HepG2 (cell line): ENCODE results near the gene ZNF629. TPM values are rescaled to one million over a fixed set of nuclear protein-coding genes. Genes with fewer than 3 reads are reported as not detected.

Experiments
- ATAC-seq: fragments of 200-7000 bp; cut with Tn5 transposase; 3 replicates; pipeline ENCODE4 v1.9.1; 2020; ENCODE audit warnings: mild to moderate bottlenecking, moderate library complexity
- BruUV-seq: library from RNA; stranded (reverse); fragments of 400-500 nt; replicated peaks from 2 replicates; lab custom pipeline; 2021; lab: Mats Ljungman, UMichigan
- CTCF ChIA-PET: fragments of 300-600 bp; formaldehyde crosslinking; extraction: SDS; loops from one replicate; lab custom pipeline; 2021; ENCODE audit warnings: low total read pairs, inconsistent platforms, low intra/inter-chr PET ratio; lab: Yijun Ruan, JAX
- POLR2A ChIA-PET: fragments of 350-600 bp; sonication (Branson Sonifier 250); formaldehyde crosslinking; loops from one replicate; lab custom pipeline; 2020; ENCODE audit warnings: antibody characterized with exemption, inconsistent platforms; lab: Yijun Ruan, JAX
- DNase-seq: peaks from one replicate; pipeline ENCODE4 v3.0.0-alpha.2; 2015; ENCODE audit warnings: low spot score
- FAIRE-seq: peaks from 3 replicates; lab custom pipeline; 2011; peaks lifted over from hg19 to GRCh38; lab: Jason Lieb, UNC
- H2AFZ ChIP-seq: one replicate; pipeline ENCODE4 v1.6.1; 2011; ENCODE audit warnings: low read length, inconsistent platforms
- H3K27ac ChIP-seq: fragments of 300-600 bp; 3 replicates; pipeline ENCODE4 v1.8.0; 2011; ENCODE audit warnings: mixed run types, mild to moderate bottlenecking, mixed read lengths, low read length, inconsistent platforms; ENCODE audit not compliant: insufficient read depth; ENCODE audit errors: extremely low read length
- H3K27me3 ChIP-seq, 2 experiments: fragments of 200-600 bp in 1 of 2; 2 replicates in 1 of 2; 3 replicates in 1 of 2; pipeline versions ENCODE4 v1.6.0 to v1.8.0; 2011; ENCODE audit warnings: low read length in 2 of 2, mild to moderate bottlenecking in 2 of 2, moderate library complexity in 2 of 2, inconsistent platforms in 1 of 2; ENCODE audit not compliant: insufficient read depth in 2 of 2, control insufficient read depth in 1 of 2
- H3K36me3 ChIP-seq, 2 experiments: fragments of 200-600 bp in 1 of 2; replicated peaks in 1 of 2; 2 replicates in 1 of 2; 3 replicates in 1 of 2; pipeline versions ENCODE4 v1.5.1 to v1.8.0; 2011; ENCODE audit warnings: low read length in 2 of 2, inconsistent platforms in 1 of 2; ENCODE audit not compliant: insufficient read depth in 2 of 2, control insufficient read depth in 1 of 2
- H3K4me1 ChIP-seq: 2 replicates; pipeline ENCODE4 v1.5.1; 2012; ENCODE audit warnings: low read length, inconsistent platforms; ENCODE audit not compliant: insufficient read depth
- H3K4me2 ChIP-seq: 2 replicates; pipeline ENCODE4 v1.6.0; 2011; ENCODE audit warnings: low read depth, low read length, inconsistent platforms
- H3K4me3 ChIP-seq, 3 experiments: fragments of 200-600 bp in 1 of 3; sonication (generic), shearing (Covaris generic) in 1 of 3; replicated peaks in 1 of 3; 2 replicates each; pipeline ENCODE4 v1.5.1; 2011 to 2016; ENCODE audit warnings: low read length in 3 of 3, inconsistent platforms in 2 of 3, low read depth in 2 of 3, mild to moderate bottlenecking in 2 of 3, control low read depth in 1 of 3, mixed read lengths in 1 of 3; ENCODE audit not compliant: insufficient read depth in 1 of 3
- H3K79me2 ChIP-seq: one replicate; pipeline ENCODE4 v1.6.1; 2011; ENCODE audit warnings: low read length, inconsistent platforms; ENCODE audit not compliant: insufficient read depth
- H3K9ac ChIP-seq: 2 replicates; pipeline ENCODE4 v1.6.0; 2011; ENCODE audit warnings: mild to moderate bottlenecking, low read depth, low read length, inconsistent platforms; ENCODE audit not compliant: insufficient read depth
- H3K9me3 ChIP-seq: 2 replicates; pipeline ENCODE4 v1.5.1; 2012; ENCODE audit warnings: mild to moderate bottlenecking, low read length
- H4K20me1 ChIP-seq: 2 replicates; pipeline ENCODE4 v1.6.0; 2011; ENCODE audit warnings: inconsistent platforms, mild to moderate bottlenecking, low read length, moderate library complexity; ENCODE audit not compliant: insufficient read depth
- CBX2 ChIP-seq, 2 experiments: fragments of 200-600 bp in 1 of 2; sonication (generic); formaldehyde crosslinking in 1 of 2; IDR thresholded peaks; 2 replicates each; pipeline versions ENCODE4 v1.7.0 to v1.8.1; 2018 to 2022; ENCODE audit warnings: low read depth in 2 of 2, low read length in 1 of 2, mild to moderate bottlenecking in 1 of 2, missing genetic modification reagents in 1 of 2
- GZF1 ChIP-seq: sonication (generic); formaldehyde crosslinking; IDR thresholded peaks from 2 replicates; pipeline ENCODE4 v1.5.1; 2020; ENCODE audit warnings: mild to moderate bottlenecking, missing genetic modification reagents
- KDM6A ChIP-seq: IDR thresholded peaks from 2 replicates; pipeline ENCODE4 v1.6.1; 2016; ENCODE audit warnings: low read depth
- KLF12 ChIP-seq: sonication (generic); formaldehyde crosslinking; IDR thresholded peaks from 2 replicates; pipeline ENCODE4 v1.4.0; 2020; ENCODE audit warnings: missing genetic modification reagents, borderline replicate concordance
- ZNF260 ChIP-seq: sonication (generic); formaldehyde crosslinking; IDR thresholded peaks from 2 replicates; pipeline ENCODE4 v1.4.0; 2020; ENCODE audit warnings: missing genetic modification reagents, low read depth, mild to moderate bottlenecking, borderline replicate concordance
- ZNF296 ChIP-seq: sonication (generic); formaldehyde crosslinking; conservative IDR thresholded peaks from 2 replicates; pipeline ENCODE4 v1.5.0; 2020; ENCODE audit warnings: mild to moderate bottlenecking, missing genetic modification reagents
- ZNF598 ChIP-seq: sonication (generic); formaldehyde crosslinking; IDR thresholded peaks from 2 replicates; pipeline ENCODE4 v1.5.1; 2020; ENCODE audit warnings: mild to moderate bottlenecking, missing genetic modification reagents, borderline replicate concordance
- WGBS: methylation state at CpG from one replicate; pipeline ENCODE4 v1.1.6; 2017; ENCODE audit warnings: low lambda C conversion rate; 5-methylcytosine and 5-hydroxymethylcytosine counted together
- in situ Hi-C: cut with HindIII; loops from 2 replicates; pipeline ENCODE4 v1.10.0; 2017; ENCODE audit warnings: low pct_unique_long_range_greater_than_20kb; ENCODE audit not compliant: extremely low pct_ligation_motif_present
- intact Hi-C: fragments of 100-400 bp; cut with micrococcal nuclease; formaldehyde crosslinking; loops from one replicate; pipeline ENCODE4 v1.10.0; 2022; ENCODE audit not compliant: unreplicated experiment
- polyA plus RNA-seq, 8 experiments: library from polyadenylated mRNA; depleted of rRNA in 3 of 8; stranded (reverse) in 7 of 8; unstranded in 1 of 8; fragments of >200 nt; fragmentation: Illumina TruSeq in 4 of 8; extraction: Trizol in 4 of 8; gene quantifications; 2 replicates each; pipeline versions ENCODE4 v1.2.1 to v1.2.3, GENCODE V29; 2011 to 2016; ENCODE audit warnings: low read depth in 4 of 8, missing spikeins in 1 of 8, mixed read lengths in 1 of 8; ENCODE audit not compliant: insufficient read depth in 1 of 8
- total RNA-seq, 5 experiments: library from RNA; depleted of rRNA; stranded (reverse); fragments of >200 nt; fragmentation: Illumina TruSeq; extraction: Trizol; gene quantifications; 2 replicates each; pipeline ENCODE4 v1.2.3, GENCODE V29; 2016; ENCODE audit warnings: low read depth in 1 of 5
- TF ChIP-seq, protein P1 (sequence below): sonication (generic); formaldehyde crosslinking; IDR thresholded peaks from one replicate; pipeline ENCODE4 v1.5.1; 2020; ENCODE audit warnings: mild to moderate bottlenecking, missing genetic modification reagents; ENCODE audit errors: not compliant biosample characterization
- TF ChIP-seq, protein P2 (sequence below), 2 experiments: sonication (generic) in 1 of 2; formaldehyde crosslinking in 1 of 2; IDR thresholded peaks; 2 replicates each; pipeline versions ENCODE4 v1.6.1 to v1.9.0; 2014 to 2022; ENCODE audit warnings: antibody characterized with exemption in 1 of 2, borderline replicate concordance in 1 of 2, inconsistent platforms in 1 of 2, low read depth in 1 of 2, missing genetic modification reagents in 1 of 2

The ZNF629 gene
- total and polyA plus RNA-seq, 2 of the 13 experiments (the other 11 are each of a cell fraction or from before 2014, with no cell fraction given): 6.1 to 16.5 TPM

GRCh38 chr16:30780021-30780420, 7.0 kb downstream of the ZNF629 start:
- WGBS: 86% methylated on average over 3 of the region's 3 CpGs
- ATAC-seq: no peak
- POLR2A ChIA-PET: interaction anchor here (0.8 to 4.2 kb wide), 4 partner anchors 26 to 95 kb away, joined by 3 to 30 read pairs (median 4); partner anchors contain the start of gene PHKG2
- no peak overlapping the region for H3K4me3 ChIP-seq
- H3K4me2 ChIP-seq: no peak overlapping the region
- H3K27me3 ChIP-seq: no peaks in the 10 kb centered on the region; a peak in 1 of 5 replicates
- peaks cover 32% of the 10 kb centered on the region for H3K4me1 ChIP-seq
- no peaks in the 10 kb centered on the region; the same call in 1 of the 2 replicates for H4K20me1 ChIP-seq
- H3K36me3 ChIP-seq: peaks cover 19 to 25% of the 10 kb centered on the region in 2 experiments
- no peak for DNase-seq
- peak overlapping the region; percentile 11 for H3K27ac ChIP-seq
- H3K9ac ChIP-seq: no peak overlapping the region
- no peaks in the 10 kb centered on the region for H3K9me3 ChIP-seq
- H2AFZ ChIP-seq: no peak overlapping the region
- H3K79me2 ChIP-seq: peaks cover 13% of the 10 kb centered on the region
- CTCF ChIA-PET: no interaction called here
- in situ Hi-C loops: no loop called here
- BruUV-seq: no TSS peak
- intact Hi-C loops: no loop called here
- FAIRE-seq: no peak
- TF ChIP-seq KLF12 (CRISPR knock-in tag) (no peak), ZNF598 (CRISPR knock-in tag) (no peak), CBX2 (IDR thresholded peaks at IDR 0.05; ENCODE audit: low read depth, low read length) (no peak), CBX2 (CRISPR knock-in tag; IDR thresholded peaks at IDR 0.05; ENCODE audit: low read depth) (no peak), ZNF260 (CRISPR knock-in tag) (no peak), GZF1 (no peak), KDM6A (CRISPR knock-in tag) (no peak), ZNF296 (CRISPR knock-in tag) (no peak)
- TF ChIP-seq, protein P1, sequence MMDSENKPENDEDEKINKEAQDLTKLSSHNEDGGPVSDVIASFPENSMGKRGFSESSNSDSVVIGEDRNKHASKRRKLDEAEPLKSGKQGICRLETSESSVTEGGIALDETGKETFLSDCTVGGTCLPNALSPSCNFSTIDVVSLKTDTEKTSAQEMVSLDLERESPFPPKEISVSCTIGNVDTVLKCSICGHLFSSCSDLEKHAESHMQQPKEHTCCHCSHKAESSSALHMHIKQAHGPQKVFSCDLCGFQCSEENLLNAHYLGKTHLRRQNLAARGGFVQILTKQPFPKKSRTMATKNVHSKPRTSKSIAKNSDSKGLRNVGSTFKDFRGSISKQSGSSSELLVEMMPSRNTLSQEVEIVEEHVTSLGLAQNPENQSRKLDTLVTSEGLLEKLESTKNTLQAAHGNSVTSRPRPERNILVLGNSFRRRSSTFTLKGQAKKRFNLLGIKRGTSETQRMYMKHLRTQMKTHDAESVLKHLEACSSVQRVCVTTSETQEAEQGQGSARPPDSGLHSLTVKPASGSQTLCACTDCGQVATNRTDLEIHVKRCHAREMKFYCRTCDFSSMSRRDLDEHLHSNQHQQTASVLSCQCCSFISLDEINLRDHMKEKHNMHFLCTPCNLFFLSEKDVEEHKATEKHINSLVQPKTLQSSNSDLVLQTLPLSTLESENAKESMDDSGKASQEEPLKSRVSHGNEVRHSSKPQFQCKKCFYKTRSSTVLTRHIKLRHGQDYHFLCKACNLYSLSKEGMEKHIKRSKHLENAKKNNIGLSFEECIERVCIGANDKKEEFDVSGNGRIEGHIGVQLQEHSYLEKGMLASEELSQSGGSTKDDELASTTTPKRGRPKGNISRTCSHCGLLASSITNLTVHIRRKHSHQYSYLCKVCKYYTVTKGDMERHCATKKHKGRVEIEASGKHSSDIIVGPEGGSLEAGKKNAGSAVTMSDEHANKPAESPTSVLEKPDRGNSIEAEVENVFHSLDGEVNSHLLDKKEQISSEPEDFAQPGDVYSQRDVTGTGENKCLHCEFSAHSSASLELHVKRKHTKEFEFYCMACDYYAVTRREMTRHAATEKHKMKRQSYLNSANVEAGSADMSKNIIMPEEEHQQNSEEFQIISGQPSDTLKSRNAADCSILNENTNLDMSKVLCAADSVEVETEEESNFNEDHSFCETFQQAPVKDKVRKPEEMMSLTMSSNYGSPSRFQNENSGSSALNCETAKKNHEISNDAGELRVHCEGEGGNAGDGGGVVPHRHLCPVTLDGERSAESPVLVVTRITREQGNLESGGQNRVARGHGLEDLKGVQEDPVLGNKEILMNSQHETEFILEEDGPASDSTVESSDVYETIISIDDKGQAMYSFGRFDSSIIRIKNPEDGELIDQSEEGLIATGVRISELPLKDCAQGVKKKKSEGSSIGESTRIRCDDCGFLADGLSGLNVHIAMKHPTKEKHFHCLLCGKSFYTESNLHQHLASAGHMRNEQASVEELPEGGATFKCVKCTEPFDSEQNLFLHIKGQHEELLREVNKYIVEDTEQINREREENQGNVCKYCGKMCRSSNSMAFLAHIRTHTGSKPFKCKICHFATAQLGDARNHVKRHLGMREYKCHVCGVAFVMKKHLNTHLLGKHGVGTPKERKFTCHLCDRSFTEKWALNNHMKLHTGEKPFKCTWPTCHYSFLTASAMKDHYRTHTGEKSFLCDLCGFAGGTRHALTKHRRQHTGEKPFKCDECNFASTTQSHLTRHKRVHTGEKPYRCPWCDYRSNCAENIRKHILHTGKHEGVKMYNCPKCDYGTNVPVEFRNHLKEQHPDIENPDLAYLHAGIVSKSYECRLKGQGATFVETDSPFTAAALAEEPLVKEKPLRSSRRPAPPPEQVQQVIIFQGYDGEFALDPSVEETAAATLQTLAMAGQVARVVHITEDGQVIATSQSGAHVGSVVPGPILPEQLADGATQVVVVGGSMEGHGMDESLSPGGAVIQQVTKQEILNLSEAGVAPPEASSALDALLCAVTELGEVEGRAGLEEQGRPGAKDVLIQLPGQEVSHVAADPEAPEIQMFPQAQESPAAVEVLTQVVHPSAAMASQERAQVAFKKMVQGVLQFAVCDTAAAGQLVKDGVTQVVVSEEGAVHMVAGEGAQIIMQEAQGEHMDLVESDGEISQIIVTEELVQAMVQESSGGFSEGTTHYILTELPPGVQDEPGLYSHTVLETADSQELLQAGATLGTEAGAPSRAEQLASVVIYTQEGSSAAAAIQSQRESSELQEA: no peak
- TF ChIP-seq, protein P2, sequence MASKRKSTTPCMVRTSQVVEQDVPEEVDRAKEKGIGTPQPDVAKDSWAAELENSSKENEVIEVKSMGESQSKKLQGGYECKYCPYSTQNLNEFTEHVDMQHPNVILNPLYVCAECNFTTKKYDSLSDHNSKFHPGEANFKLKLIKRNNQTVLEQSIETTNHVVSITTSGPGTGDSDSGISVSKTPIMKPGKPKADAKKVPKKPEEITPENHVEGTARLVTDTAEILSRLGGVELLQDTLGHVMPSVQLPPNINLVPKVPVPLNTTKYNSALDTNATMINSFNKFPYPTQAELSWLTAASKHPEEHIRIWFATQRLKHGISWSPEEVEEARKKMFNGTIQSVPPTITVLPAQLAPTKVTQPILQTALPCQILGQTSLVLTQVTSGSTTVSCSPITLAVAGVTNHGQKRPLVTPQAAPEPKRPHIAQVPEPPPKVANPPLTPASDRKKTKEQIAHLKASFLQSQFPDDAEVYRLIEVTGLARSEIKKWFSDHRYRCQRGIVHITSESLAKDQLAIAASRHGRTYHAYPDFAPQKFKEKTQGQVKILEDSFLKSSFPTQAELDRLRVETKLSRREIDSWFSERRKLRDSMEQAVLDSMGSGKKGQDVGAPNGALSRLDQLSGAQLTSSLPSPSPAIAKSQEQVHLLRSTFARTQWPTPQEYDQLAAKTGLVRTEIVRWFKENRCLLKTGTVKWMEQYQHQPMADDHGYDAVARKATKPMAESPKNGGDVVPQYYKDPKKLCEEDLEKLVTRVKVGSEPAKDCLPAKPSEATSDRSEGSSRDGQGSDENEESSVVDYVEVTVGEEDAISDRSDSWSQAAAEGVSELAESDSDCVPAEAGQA (IDR thresholded peaks at IDR 0.05; ENCODE audit: low read depth): no peak
- TF ChIP-seq, protein P2 (CRISPR knock-in tag; IDR thresholded peaks at IDR 0.05; ENCODE audit: borderline replicate concordance): no peak
